H1 (cell line): ENCODE data around the gene SMOC2. TPM values are rescaled to one million over a fixed set of nuclear protein-coding genes. Genes with fewer than 3 reads are reported as not detected.

ENCODE experiments used
- CTCF ChIA-PET: fragments of 300-600 bp; sonication (Branson Sonifier 250); formaldehyde crosslinking; loops from one replicate; lab custom pipeline; 2021; ENCODE audit not compliant: partially characterized antibody; lab: Charles Lee
- POLR2A ChIA-PET: fragments of 300-600 bp; sonication (Branson Sonifier 250); formaldehyde crosslinking; loops from one replicate; lab custom pipeline; 2021; ENCODE audit warnings: inconsistent platforms; ENCODE audit not compliant: partially characterized antibody; lab: Charles Lee
- DNase-seq, 2 experiments: peaks; one replicate each; pipeline versions ENCODE4 v3.0.0 to v3.0.0-alpha.2; 2010 to 2022; ENCODE audit warnings: low spot score in 2 of 2, low read depth in 1 of 2, mixed read lengths in 1 of 2
- FAIRE-seq: peaks from 2 replicates; lab custom pipeline; 2011; peaks lifted over from hg19 to GRCh38; lab: Jason Lieb, UNC
- H2AFZ ChIP-seq: 2 replicates; pipeline ENCODE4 v1.8.1; 2012; ENCODE audit warnings: low read length, inconsistent platforms
- H2AK5ac ChIP-seq: 2 replicates; pipeline ENCODE4 v1.6.1; 2013; ENCODE audit warnings: low read depth, low read length
- H2BK120ac ChIP-seq: replicated peaks from 2 replicates; pipeline ENCODE3; 2013; ENCODE audit warnings: low read depth, low read length, inconsistent platforms
- H2BK12ac ChIP-seq: 2 replicates; pipeline ENCODE4 v1.6.1; 2013; ENCODE audit warnings: low read depth, low read length
- H2BK15ac ChIP-seq: 2 replicates; pipeline ENCODE4 v1.6.1; 2013; ENCODE audit warnings: low read length
- H2BK20ac ChIP-seq: 2 replicates; pipeline ENCODE4 v1.6.1; 2013; ENCODE audit warnings: low read length
- H2BK5ac ChIP-seq: 2 replicates; pipeline ENCODE4 v1.6.1; 2013; ENCODE audit warnings: low read depth, low read length
- H3K14ac ChIP-seq: 2 replicates; pipeline ENCODE4 v1.6.1; 2013; ENCODE audit warnings: inconsistent platforms; ENCODE audit not compliant: insufficient read length
- H3K18ac ChIP-seq: 2 replicates; pipeline ENCODE4 v1.6.1; 2013; ENCODE audit warnings: low read length; ENCODE audit errors: extremely low read depth
- H3K23ac ChIP-seq: 2 replicates; pipeline ENCODE4 v1.6.1; 2013; ENCODE audit warnings: inconsistent platforms; ENCODE audit not compliant: insufficient read length
- H3K23me2 ChIP-seq: 2 replicates; pipeline ENCODE4 v1.6.1; 2013; ENCODE audit warnings: low read depth, low read length
- H3K27ac ChIP-seq: 2 replicates; pipeline ENCODE4 v1.6.1; 2011; ENCODE audit warnings: low read depth, low read length, inconsistent platforms
- H3K27me3 ChIP-seq, 4 experiments: replicated peaks in 1 of 4; 1 replicate in 1 of 4; 2 replicates in 3 of 4; pipeline versions ENCODE4 v1.6.1 to v1.8.1; 2011 to 2013; ENCODE audit warnings: low read length in 3 of 4, mild to moderate bottlenecking in 3 of 4, inconsistent platforms in 2 of 4, mixed read lengths in 2 of 4, moderate library complexity in 1 of 4; ENCODE audit not compliant: control insufficient read depth in 3 of 4, insufficient read depth in 3 of 4; ENCODE audit errors: extremely low read depth in 1 of 4
- H3K36me3 ChIP-seq, 4 experiments: 2 replicates each; pipeline versions ENCODE4 v1.6.1 to v1.8.1; 2011 to 2013; ENCODE audit warnings: mild to moderate bottlenecking in 4 of 4, low read length in 3 of 4, moderate library complexity in 2 of 4, control low read depth in 1 of 4, inconsistent platforms in 1 of 4; ENCODE audit not compliant: insufficient read depth in 4 of 4, control insufficient read depth in 2 of 4
- H3K4ac ChIP-seq: replicated peaks from 2 replicates; pipeline ENCODE3; 2013; ENCODE audit warnings: low read length, low read depth, mixed read lengths, inconsistent platforms; ENCODE audit not compliant: insufficient read length
- H3K4me1 ChIP-seq, 4 experiments: replicated peaks in 1 of 4; 1 replicate in 1 of 4; 2 replicates in 3 of 4; pipeline versions ENCODE4 v1.6.1 to v1.8.1; 2011 to 2013; ENCODE audit warnings: low read length in 3 of 4, inconsistent platforms in 2 of 4, mixed read lengths in 1 of 4; ENCODE audit not compliant: insufficient read depth in 4 of 4, control insufficient read depth in 3 of 4
- H3K4me2 ChIP-seq, 2 experiments: 2 replicates each; pipeline versions ENCODE4 v1.6.1 to v1.8.1; 2011 to 2013; ENCODE audit warnings: low read depth in 2 of 2, low read length in 2 of 2, control low read depth in 1 of 2, inconsistent platforms in 1 of 2, mild to moderate bottlenecking in 1 of 2; ENCODE audit not compliant: insufficient read depth in 1 of 2
- H3K4me3 ChIP-seq, 4 experiments: fragments of 200-600, 300-600 bp in 1 of 4; sonication (generic), shearing (Covaris generic), sonication (Bioruptor Twin) in 1 of 4; 2 replicates each; pipeline versions ENCODE4 v1.5.1 to v1.8.1; 2011 to 2016; ENCODE audit warnings: low read length in 4 of 4, low read depth in 3 of 4, control low read depth in 2 of 4, inconsistent platforms in 2 of 4, mild to moderate bottlenecking in 2 of 4, mixed read lengths in 1 of 4, moderate library complexity in 1 of 4; ENCODE audit not compliant: insufficient read depth in 2 of 4; ENCODE audit errors: extremely low read depth in 1 of 4
- H3K56ac ChIP-seq: replicated peaks from 2 replicates; pipeline ENCODE3; 2013; ENCODE audit warnings: low read depth, mild to moderate bottlenecking, mixed read lengths, low read length, inconsistent platforms; ENCODE audit not compliant: insufficient read length
- H3K79me1 ChIP-seq: 2 replicates; pipeline ENCODE4 v1.6.1; 2013; ENCODE audit warnings: low read depth, low read length, control low read depth
- H3K79me2 ChIP-seq, 2 experiments: 2 replicates each; pipeline versions ENCODE4 v1.6.1 to v1.8.1; 2012 to 2013; ENCODE audit warnings: low read length in 2 of 2, mild to moderate bottlenecking in 2 of 2, inconsistent platforms in 1 of 2; ENCODE audit not compliant: insufficient read depth in 2 of 2, control insufficient read depth in 1 of 2
- H3K9ac ChIP-seq, 4 experiments: replicated peaks in 1 of 4; 1 replicate in 1 of 4; 2 replicates in 3 of 4; pipeline versions ENCODE4 v1.6.1 to v1.8.1; 2011 to 2013; ENCODE audit warnings: low read depth in 3 of 4, low read length in 3 of 4, control low read depth in 2 of 4, mild to moderate bottlenecking in 2 of 4, moderate library complexity in 2 of 4, inconsistent platforms in 1 of 4; ENCODE audit errors: extremely low read depth in 1 of 4
- H3K9me3 ChIP-seq, 2 experiments: 2 replicates each; pipeline versions ENCODE4 v1.6.1 to v1.8.1; 2012 to 2013; ENCODE audit warnings: mild to moderate bottlenecking in 2 of 2, moderate library complexity in 2 of 2, control low read depth in 1 of 2, inconsistent platforms in 1 of 2, low read depth in 1 of 2, low read length in 1 of 2, mixed read lengths in 1 of 2; ENCODE audit not compliant: insufficient read depth in 2 of 2
- H4K20me1 ChIP-seq, 2 experiments: replicated peaks in 1 of 2; 2 replicates each; pipeline versions ENCODE3 to v1.8.1; 2011 to 2013; ENCODE audit warnings: inconsistent platforms in 2 of 2, low read length in 2 of 2, mild to moderate bottlenecking in 1 of 2; ENCODE audit not compliant: insufficient read depth in 2 of 2, control insufficient read depth in 1 of 2
- H4K5ac ChIP-seq: 2 replicates; pipeline ENCODE4 v1.6.1; 2013; ENCODE audit warnings: low read length, low read depth, mixed read lengths, inconsistent platforms; ENCODE audit not compliant: insufficient read length
- H4K8ac ChIP-seq: 2 replicates; pipeline ENCODE4 v1.8.0; 2013; ENCODE audit warnings: mild to moderate bottlenecking, moderate library complexity, low read length, inconsistent platforms; ENCODE audit not compliant: insufficient read depth; ENCODE audit errors: extremely low read depth
- H4K91ac ChIP-seq: replicated peaks from 2 replicates; pipeline ENCODE3; 2013; ENCODE audit warnings: low read length, mixed read lengths, inconsistent platforms; ENCODE audit not compliant: insufficient read length
- EZH2 ChIP-seq: fragments of 200-600 bp; sonication (generic); IDR thresholded peaks from 2 replicates; pipeline ENCODE4 v1.7.1; 2012; ENCODE audit warnings: low read depth, mild to moderate bottlenecking, moderate library complexity, low read length, inconsistent platforms; ENCODE audit not compliant: severe bottlenecking
- RAD21 ChIP-seq, 2 experiments: IDR thresholded peaks in 1 of 2; conservative IDR thresholded peaks in 1 of 2; 2 replicates each; pipeline ENCODE4 v1.6.1; 2011; ENCODE audit warnings: low read depth in 2 of 2, low read length in 2 of 2, improper control_type of control experiment in 1 of 2, inconsistent platforms in 1 of 2, mild to moderate bottlenecking in 1 of 2, moderate library complexity in 1 of 2
- RXRA ChIP-seq: IDR thresholded peaks from 2 replicates; pipeline ENCODE4 v1.6.1; 2011; ENCODE audit warnings: low read depth, mild to moderate bottlenecking, low read length, moderate library complexity; ENCODE audit not compliant: insufficient read depth
- SIX5 ChIP-seq: IDR thresholded peaks from 2 replicates; pipeline ENCODE4 v1.6.1; 2011; ENCODE audit warnings: mild to moderate bottlenecking, low read depth, low read length
- TAF1 ChIP-seq: IDR thresholded peaks from 2 replicates; pipeline ENCODE4 v1.6.1; 2011; ENCODE audit warnings: mild to moderate bottlenecking, low read depth, low read length
- WGBS, 2 experiments: shearing (Covaris generic) in 1 of 2; methylation state at CpG; one replicate each; pipeline versions ENCODE4 v1.1.6 to v1.1.7; 2013 to 2015; ENCODE audit warnings: low lambda C conversion rate in 2 of 2, mixed read lengths in 2 of 2, inconsistent platforms in 1 of 2, low coverage in 1 of 2, missing lambda C conversion rate in 1 of 2; ENCODE audit not compliant: insufficient replicate concordance in 2 of 2, insufficient coverage in 1 of 2, insufficient read length in 1 of 2; ENCODE audit errors: extremely low coverage in 1 of 2, missing lambda C conversion rate in 1 of 2; 5-methylcytosine and 5-hydroxymethylcytosine counted together
- polyA plus RNA-seq, 7 experiments: library from polyadenylated mRNA; depleted of rRNA in 3 of 7; stranded (reverse) in 5 of 7; unstranded in 2 of 7; fragments of >200 nt in 5 of 7; fragments of 200-250 nt in 2 of 7; gene quantifications; 1 replicate in 5 of 7; 2 replicates in 1 of 7; 4 replicates in 1 of 7; pipeline versions ENCODE4 v1.2.1 to v1.2.3, GENCODE V29; 2011 to 2013; ENCODE audit warnings: missing spikeins in 2 of 7, mixed read lengths in 2 of 7
- total RNA-seq: library from RNA; stranded (reverse); fragmentation: NEBNext Ultra II Directional; extraction: Animal tissue kit (Norgen Biotek cat#: 25700); gene quantifications from 2 replicates; pipeline ENCODE4 v1.2.1, GENCODE V29; 2021
- TF ChIP-seq, protein P1 (sequence below), 3 experiments: IDR thresholded peaks; 1 replicate in 2 of 3; 2 replicates in 1 of 3; pipeline versions ENCODE4 v1.5.1 to v1.6.1; 2011; ENCODE audit warnings: low read length in 3 of 3, mild to moderate bottlenecking in 3 of 3, inconsistent platforms in 2 of 3, low read depth in 1 of 3, moderate library complexity in 1 of 3; ENCODE audit not compliant: insufficient read depth in 1 of 3; ENCODE audit errors: control extremely low read depth in 1 of 3

The SMOC2 gene
- total and polyA plus RNA-seq, 2 of the 8 experiments (the other 6 are each of a cell fraction or from before 2014, with no cell fraction given) = 7.7 to 8.5 TPM

DNA sequence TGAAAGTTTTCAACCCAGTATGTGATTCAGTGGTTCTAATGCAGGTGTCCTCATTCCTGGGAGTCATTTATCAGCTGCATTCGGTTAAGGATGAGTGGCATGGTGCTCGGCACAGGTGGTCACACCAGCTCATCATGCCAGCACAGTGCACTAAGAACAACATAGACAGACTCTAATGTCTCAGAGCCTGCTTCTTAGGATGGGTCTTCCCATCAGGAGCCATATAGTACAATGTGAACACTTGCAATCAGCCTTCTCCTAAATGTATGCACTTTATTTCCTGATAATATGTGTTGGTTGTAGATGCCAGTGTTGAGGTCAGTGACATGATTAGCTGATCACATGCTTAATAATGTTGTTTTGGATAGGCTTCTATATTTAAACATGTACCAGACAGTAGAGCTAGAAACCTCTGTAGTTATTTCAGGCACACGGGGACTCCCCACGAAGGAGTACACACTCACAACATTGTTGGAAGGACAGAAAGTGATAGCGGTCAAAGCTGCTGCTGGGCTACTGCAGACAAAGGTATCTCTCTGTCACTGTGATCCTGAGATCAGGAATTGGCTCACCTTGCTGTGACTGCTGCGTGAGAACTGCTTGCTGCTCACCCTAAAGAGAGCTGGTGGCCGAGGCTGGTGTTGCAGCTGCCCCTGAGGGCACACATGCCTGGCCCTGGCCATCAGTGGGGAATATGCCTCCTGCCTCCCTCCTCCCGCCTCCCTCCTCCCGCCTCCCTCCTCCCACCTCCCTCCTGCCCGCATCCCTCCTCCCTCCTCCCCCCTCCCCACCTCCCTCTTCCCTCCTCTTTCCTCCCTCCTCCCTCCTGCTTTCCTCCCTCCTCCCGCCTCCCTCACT is 195.4 kb downstream of the SMOC2 start:
- Histone ChIP-seq H2BK5ac (no peak overlapping the region), H3K79me2 (no peaks in the 10 kb centered on the region), H4K91ac (no peak overlapping the region), H2AFZ (no peak overlapping the region), H3K9me3 (no peaks in the 10 kb centered on the region), H4K5ac (no peak overlapping the region), H2BK20ac (no peak overlapping the region), H3K27ac (no peak overlapping the region), H2BK15ac (no peak overlapping the region), H3K18ac (no peak overlapping the region), H3K14ac (no peak overlapping the region), H2BK12ac (no peak overlapping the region), H3K4ac (no peak overlapping the region), H3K23me2 (no peaks in the 10 kb centered on the region), H4K20me1 (no peaks in the 10 kb centered on the region), H3K4me3 (no peak overlapping the region), H3K56ac (no peak overlapping the region), H3K23ac (no peak overlapping the region), H3K9ac (no peak overlapping the region), H3K79me1 (no peaks in the 10 kb centered on the region), H3K4me1 (peaks cover 3 to 10% (median 6%) of the 10 kb centered on the region in 4 experiments; a peak in 6 of 7 replicates), H2BK120ac (no peak overlapping the region), H3K4me2 (no peak overlapping the region), H4K8ac (no peak overlapping the region), H3K36me3 (no peaks in the 10 kb centered on the region), H2AK5ac (no peak overlapping the region), H3K27me3 (no peaks in the 10 kb centered on the region; a peak in 3 of 7 replicates)
- WGBS, 2 experiments = 76% methylated on average over 8 of the region's 11 CpGs; no CpG with 5 or more reads in 1 of the 2 experiments
- POLR2A ChIA-PET = no interaction called here
- TF ChIP-seq SIX5 (no peak), EZH2 (no peak), RAD21 (IDR thresholded peaks at IDR 0.05 in 1 of 2, conservative IDR thresholded peaks at IDR 0.05 in 1 of 2; ENCODE audit: low read depth in 2 of 2, low read length in 2 of 2) (peak in 1 of 2 experiments; percentile 47; a peak in 2 of 4 replicates), RXRA (no peak), TAF1 (no peak)
- TF ChIP-seq, protein P1, sequence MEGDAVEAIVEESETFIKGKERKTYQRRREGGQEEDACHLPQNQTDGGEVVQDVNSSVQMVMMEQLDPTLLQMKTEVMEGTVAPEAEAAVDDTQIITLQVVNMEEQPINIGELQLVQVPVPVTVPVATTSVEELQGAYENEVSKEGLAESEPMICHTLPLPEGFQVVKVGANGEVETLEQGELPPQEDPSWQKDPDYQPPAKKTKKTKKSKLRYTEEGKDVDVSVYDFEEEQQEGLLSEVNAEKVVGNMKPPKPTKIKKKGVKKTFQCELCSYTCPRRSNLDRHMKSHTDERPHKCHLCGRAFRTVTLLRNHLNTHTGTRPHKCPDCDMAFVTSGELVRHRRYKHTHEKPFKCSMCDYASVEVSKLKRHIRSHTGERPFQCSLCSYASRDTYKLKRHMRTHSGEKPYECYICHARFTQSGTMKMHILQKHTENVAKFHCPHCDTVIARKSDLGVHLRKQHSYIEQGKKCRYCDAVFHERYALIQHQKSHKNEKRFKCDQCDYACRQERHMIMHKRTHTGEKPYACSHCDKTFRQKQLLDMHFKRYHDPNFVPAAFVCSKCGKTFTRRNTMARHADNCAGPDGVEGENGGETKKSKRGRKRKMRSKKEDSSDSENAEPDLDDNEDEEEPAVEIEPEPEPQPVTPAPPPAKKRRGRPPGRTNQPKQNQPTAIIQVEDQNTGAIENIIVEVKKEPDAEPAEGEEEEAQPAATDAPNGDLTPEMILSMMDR (IDR thresholded peaks at IDR 0.05; ENCODE audit: control extremely low read depth in 1 of 3, insufficient read depth in 1 of 3, low read depth in 1 of 3, low read length in 3 of 3) = peak in 2 of 3 experiments; percentile 44 to 50; a peak in 2 of 4 replicates
- FAIRE-seq (no peak), DNase-seq (no peak)
- CTCF ChIA-PET = interaction anchor here (0.9 to 1.3 kb wide), 4 partner anchors 10 to 141 kb away, joined by 3 to 4 read pairs (median 3); no protein-coding TSS in a partner anchor
